ENCODE data around the gene UHMK1.

The UHMK1 gene

DNA sequence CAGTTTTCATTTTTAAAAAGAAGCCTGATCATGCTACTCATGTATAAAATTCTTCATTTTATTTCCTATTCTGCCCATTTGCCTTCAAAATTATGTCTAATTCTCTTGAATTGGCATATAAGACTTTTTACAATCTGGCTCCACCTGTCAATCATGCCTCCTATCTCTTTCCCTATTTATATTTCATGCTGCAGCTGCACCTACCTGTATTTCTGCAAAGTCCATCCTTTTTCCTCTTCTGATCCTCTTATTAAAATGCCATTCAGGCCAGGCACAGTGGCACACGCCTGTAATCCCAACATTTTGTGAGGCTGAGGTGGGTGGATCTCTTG lies 33.3 kb downstream of the UHMK1 start:
- no peak for DNase-seq

GRCh38 chr1:162535501-162535900 lies 37.9 kb downstream of the UHMK1 start:
- no peak for DNase-seq

DNA sequence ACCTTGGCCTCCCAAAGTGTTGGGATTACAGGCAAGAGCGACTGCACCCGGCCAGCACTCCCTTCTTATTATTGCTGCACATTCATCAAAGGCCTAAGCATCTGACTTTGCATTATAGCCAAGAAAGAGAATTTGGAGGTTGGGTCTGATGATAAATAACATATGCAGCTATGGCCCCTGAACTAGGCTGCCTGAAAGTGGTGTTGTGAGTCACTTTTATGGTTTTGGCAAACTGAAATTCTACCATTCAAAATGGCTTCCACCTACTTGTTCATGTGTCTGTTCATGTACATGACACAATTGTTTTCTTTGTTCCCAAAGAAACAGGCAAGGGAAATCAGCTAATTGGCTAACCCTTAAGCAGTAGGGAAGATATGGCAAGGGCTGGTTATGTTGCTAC lies 38.9 kb downstream of the UHMK1 start:
- DNase-seq, result no peak

DNA sequence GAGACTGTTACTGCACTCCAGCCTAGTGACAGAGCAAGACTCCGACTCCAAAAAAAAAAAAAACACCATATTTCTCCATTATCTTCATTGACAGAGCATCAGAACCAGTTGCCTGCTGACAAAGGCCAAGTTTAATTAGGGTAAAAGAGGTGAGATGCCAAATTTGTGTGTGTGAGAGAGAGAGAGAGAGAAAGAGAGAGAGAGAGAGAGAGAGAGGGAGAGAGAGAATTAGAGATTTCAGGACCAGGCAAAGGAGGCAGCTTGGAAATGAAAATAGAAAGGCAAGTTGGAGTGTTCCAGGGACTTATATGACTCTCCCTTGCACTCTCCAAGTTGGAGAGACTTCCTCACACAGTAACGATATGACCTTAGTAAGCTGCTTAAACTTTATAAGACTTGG lies 39.6 kb downstream of the UHMK1 start:
- no peak for DNase-seq

DNA sequence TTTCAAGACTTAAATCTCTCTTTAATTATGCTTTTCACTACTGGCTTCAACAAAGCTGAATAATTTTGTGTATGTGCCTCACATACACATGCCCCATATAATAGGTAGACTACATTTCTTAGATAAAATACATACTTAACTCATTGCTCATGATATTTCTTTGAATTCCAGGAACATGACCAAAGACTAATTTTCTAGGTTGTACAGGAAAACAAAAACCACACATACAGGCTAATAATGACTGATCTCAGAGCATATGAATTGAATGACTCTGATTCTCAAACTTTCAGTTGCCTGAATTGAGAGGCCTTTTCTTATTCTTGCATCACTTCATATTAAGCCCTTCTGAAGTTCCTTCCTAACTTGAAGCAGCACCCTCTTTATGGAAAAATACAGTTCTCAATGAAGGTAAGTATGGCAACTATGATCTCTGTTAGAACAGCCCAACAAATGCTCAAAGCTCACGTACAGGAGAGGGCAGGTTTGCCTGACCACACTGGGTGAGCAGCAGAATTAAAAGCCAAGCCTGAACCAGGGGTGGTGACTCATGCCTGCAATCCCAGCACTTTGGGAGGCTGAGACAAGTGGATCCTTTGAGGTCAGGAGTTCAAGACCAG lies 41.3 kb downstream of the UHMK1 start:
- DNase-seq, result peak; percentile 19

DNA sequence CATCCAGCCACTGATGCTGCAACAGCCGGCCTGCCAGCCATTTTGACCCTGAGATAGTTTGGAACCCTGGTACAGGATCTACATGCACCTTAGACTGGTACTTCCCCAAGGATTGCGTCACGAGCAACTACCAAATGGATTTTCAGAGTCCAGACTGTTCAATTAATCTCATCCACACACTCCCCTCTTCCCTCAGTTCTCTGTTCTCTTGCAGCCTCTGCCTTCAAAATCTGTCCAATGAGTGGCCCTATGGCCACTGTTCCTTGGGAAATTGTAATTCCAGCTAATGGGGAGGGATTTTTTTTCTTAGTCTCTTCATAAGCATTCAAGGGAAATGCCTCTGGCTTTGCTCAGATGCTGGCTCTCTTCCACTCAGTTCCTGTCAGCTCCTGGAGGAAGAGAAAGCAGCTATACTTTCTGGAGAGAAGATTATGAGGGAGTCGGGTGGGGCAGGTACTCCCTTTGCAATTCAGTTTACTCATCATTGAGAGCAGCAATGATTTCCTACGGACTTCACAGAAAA lies 44.1 kb downstream of the UHMK1 start:
- peak; percentile 66 for DNase-seq

- DNase-seq, result no peak
Observed at GRCh38 chr1:162543228-162543627, 45.6 kb downstream of the UHMK1 start.

DNA sequence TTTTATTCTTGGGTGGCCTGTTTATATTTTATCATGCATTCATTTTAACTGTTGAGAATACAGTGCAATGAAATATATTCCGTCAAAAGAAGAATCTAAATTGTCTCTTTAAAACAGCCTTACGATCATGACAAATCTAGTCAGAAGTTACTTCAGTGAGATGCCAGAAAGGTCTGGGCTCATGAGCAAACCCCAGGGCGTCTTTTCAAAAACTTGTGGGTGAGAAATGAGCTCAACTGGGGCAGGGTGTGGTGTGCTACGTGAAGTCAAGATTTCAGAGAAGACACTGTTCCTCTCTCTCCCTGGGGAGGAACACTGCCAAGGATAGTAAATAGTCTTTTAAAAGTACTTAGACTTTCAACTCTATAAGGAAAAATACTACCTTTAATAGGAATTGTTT lies 50.6 kb downstream of the UHMK1 start:
- DNase-seq, result no peak

- DNase-seq, result no peak
Observed at GRCh38 chr1:162549001-162549400, 51.4 kb downstream of the UHMK1 start.

- no peak for DNase-seq
Observed at GRCh38 chr1:162550925-162551324, 53.3 kb downstream of the UHMK1 start.

- DNase-seq, result no peak
Observed at GRCh38 chr1:162551969-162552683, 54.5 kb downstream of the UHMK1 start.

GRCh38 chr1:162552684-162553252 lies 55.1 kb downstream of the UHMK1 start:
- no peak for DNase-seq

DNA sequence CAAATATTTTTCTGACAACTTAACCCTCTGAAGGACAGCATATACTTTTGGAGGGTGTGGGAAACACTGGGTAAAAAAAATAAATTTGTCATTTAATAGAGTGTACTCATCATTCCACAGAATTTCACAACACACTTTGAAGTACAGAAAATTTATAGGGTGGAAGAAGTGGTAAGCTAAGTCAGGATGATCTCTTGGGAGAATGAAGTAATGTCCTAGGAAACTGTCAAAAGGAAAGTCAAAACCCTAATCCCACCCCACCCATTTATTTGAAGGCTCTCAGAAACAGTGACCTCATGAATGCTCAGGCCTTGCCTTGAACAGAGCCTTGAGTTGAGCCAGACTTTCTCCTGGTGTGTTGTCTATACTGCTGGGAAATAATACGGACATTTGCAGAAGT lies 56.6 kb downstream of the UHMK1 start:
- DNase-seq, result no peak

- DNase-seq, result no peak
Observed at GRCh38 chr1:162557536-162557935, 59.9 kb downstream of the UHMK1 start.

GRCh38 chr1:162560303-162561036 lies 62.9 kb downstream of the UHMK1 start:
- DNase-seq, result no peak

GRCh38 chr1:162561037-162561615 lies 63.5 kb downstream of the UHMK1 start:
- peak; percentile 95 for DNase-seq

- no peak for DNase-seq
Observed at GRCh38 chr1:162561616-162562469, 64.2 kb downstream of the UHMK1 start, which contains the start of gene UAP1. UAP1 (plus strand) TSS chr1:162561722; CDS start chr1:162566069, 4,347 bp downstream.

DNA sequence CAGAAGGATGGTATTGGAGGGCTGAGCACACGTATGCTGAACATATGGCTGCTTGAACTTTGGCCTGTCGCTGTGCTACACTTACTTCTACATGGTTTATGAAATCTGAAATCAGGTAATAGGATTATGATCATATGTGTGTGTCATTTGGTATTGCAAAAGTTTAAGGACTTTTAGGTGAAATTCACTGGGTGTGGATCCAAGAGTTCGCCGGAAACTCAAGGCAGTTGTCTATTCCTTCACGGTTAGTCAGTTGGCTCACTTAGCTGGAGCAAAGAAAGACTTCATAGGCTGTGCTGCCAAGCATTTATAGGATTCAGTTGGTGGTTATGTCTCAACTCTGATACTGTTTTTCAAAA lies 64.8 kb downstream of the UHMK1 start:
- DNase-seq, result no peak

- no peak for DNase-seq
Observed at GRCh38 chr1:162564762-162565218, 67.2 kb downstream of the UHMK1 start.

DNA sequence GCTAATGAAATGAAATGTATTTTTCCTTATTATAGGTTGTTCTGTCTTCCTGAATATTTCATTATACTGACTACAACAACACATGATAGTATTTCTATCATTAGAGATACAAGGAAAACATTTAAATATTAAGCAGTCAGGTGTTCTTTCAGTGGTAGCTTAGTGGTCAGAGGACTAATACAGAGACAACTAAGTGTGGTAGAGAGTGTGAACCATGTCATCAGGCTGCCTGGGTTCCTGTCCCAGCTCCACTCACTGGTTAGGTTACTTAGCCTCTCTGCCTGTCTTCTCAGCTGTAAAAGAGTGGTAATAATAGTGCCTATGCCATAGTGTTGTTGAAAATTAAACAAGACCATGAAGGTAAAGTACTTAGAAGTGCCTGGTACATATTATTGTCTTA lies 67.8 kb downstream of the UHMK1 start:
- DNase-seq, result no peak

- DNase-seq, result no peak
Observed at GRCh38 chr1:162566870-162567269, 69.3 kb downstream of the UHMK1 start.

GRCh38 chr1:162568802-162569201 lies 71.2 kb downstream of the UHMK1 start:
- no peak for DNase-seq
